SK-N-SH (cell line): ENCODE measurements around the gene PRUNE1. TPM values are rescaled to one million over a fixed set of nuclear protein-coding genes. Genes with fewer than 3 reads are reported as not detected.

ENCODE experiments used
- CTCF ChIA-PET: fragments of 300-600, 350-600 bp; formaldehyde crosslinking; extraction: SDS; loops from one replicate; lab custom pipeline; 2021; lab: Yijun Ruan, JAX
- POLR2A ChIA-PET: fragments of 350-600 bp; sonication (Branson Sonifier 250); formaldehyde crosslinking; extraction: SDS; loops from one replicate; lab custom pipeline; 2020; ENCODE audit warnings: antibody characterized with exemption, inconsistent platforms; lab: Yijun Ruan, JAX
- DNase-seq: peaks from one replicate; pipeline ENCODE4 v3.0.0; 2012
- H2AFZ ChIP-seq: fragments of 200-600 bp; sonication (generic); 2 replicates; pipeline ENCODE4 v1.8.1; 2016; ENCODE audit warnings: antibody characterized with exemption, mild to moderate bottlenecking, low read depth
- H3F3A ChIP-seq: fragments of 200-600 bp; sonication (generic); replicated peaks from 2 replicates; pipeline ENCODE3; 2016; ENCODE audit warnings: antibody characterized with exemption, mild to moderate bottlenecking; ENCODE audit not compliant: insufficient read depth
- H3K27ac ChIP-seq, 2 experiments: fragments of 200-500 bp in 1 of 2; fragments of 200-600 bp in 1 of 2; sonication (Bioruptor generic) in 1 of 2; sonication (generic), shearing (Covaris generic) in 1 of 2; 2 replicates each; pipeline versions ENCODE4 v1.5.1 to v1.6.1; 2014 to 2016; ENCODE audit warnings: low read depth in 2 of 2, inconsistent platforms in 1 of 2, low read length in 1 of 2, mild to moderate bottlenecking in 1 of 2, mixed read lengths in 1 of 2
- H3K27me3 ChIP-seq: fragments of 200-600 bp; sonication (generic), shearing (Covaris generic); 2 replicates; pipeline ENCODE4 v1.6.1; 2016; ENCODE audit warnings: mixed run types; ENCODE audit not compliant: insufficient read depth
- H3K36me3 ChIP-seq, 2 experiments: fragments of 200-500 bp in 1 of 2; fragments of 200-600 bp in 1 of 2; sonication (Bioruptor generic) in 1 of 2; sonication (generic) in 1 of 2; replicated peaks in 1 of 2; 2 replicates each; pipeline versions ENCODE3 to v1.5.1; 2014 to 2016; ENCODE audit warnings: low read length in 1 of 2, mild to moderate bottlenecking in 1 of 2; ENCODE audit not compliant: insufficient read depth in 2 of 2, control insufficient read depth in 1 of 2
- H3K4me1 ChIP-seq, 2 experiments: fragments of 200-500 bp in 1 of 2; fragments of 200-600 bp in 1 of 2; sonication (Bioruptor generic) in 1 of 2; sonication (generic), shearing (Covaris generic) in 1 of 2; 2 replicates each; pipeline versions ENCODE4 v1.5.1 to v1.6.1; 2014 to 2016; ENCODE audit warnings: low read depth in 1 of 2, low read length in 1 of 2, mixed run types in 1 of 2; ENCODE audit not compliant: insufficient read depth in 2 of 2, control insufficient read depth in 1 of 2
- H3K4me2 ChIP-seq: fragments of 200-600 bp; sonication (generic), shearing (Covaris generic); 2 replicates; pipeline ENCODE4 v1.6.1; 2017; ENCODE audit warnings: mixed run types
- H3K4me3 ChIP-seq, 2 experiments: fragments of 200-500 bp in 1 of 2; fragments of 200-600 bp in 1 of 2; sonication (Bioruptor generic) in 1 of 2; sonication (generic), shearing (Covaris generic) in 1 of 2; 2 replicates each; pipeline versions ENCODE4 v1.5.1 to v1.8.1; 2014 to 2016; ENCODE audit warnings: low read depth in 2 of 2, inconsistent platforms in 1 of 2, low read length in 1 of 2, mild to moderate bottlenecking in 1 of 2, mixed read lengths in 1 of 2, moderate library complexity in 1 of 2
- H3K79me2 ChIP-seq: fragments of 200-600 bp; sonication (generic); 2 replicates; pipeline ENCODE4 v1.8.1; 2017; ENCODE audit warnings: mild to moderate bottlenecking; ENCODE audit not compliant: insufficient read depth
- H3K9ac ChIP-seq: fragments of 200-600 bp; sonication (generic); 2 replicates; pipeline ENCODE4 v1.6.1; 2017; ENCODE audit warnings: mixed run types
- H3K9me2 ChIP-seq: fragments of 200-600 bp; sonication (generic); 2 replicates; pipeline ENCODE4 v1.6.1; 2017; ENCODE audit warnings: mixed run types
- H3K9me3 ChIP-seq: fragments of 200-600 bp; sonication (generic); 2 replicates; pipeline ENCODE4 v1.6.1; 2017; ENCODE audit warnings: mixed run types, mild to moderate bottlenecking, moderate library complexity
- H4K20me1 ChIP-seq: fragments of 200-600 bp; sonication (generic); 2 replicates; pipeline ENCODE4 v1.6.1; 2017; ENCODE audit warnings: mild to moderate bottlenecking, mixed run types; ENCODE audit not compliant: insufficient read depth
- CTCF ChIP-seq: fragments of 200-600 bp; sonication (generic); IDR thresholded peaks from 2 replicates; pipeline ENCODE4 v1.6.1; 2017; ENCODE audit warnings: antibody characterized with exemption, mild to moderate bottlenecking, moderate library complexity
- EZH2phosphoT487 ChIP-seq: fragments of 200-600 bp; sonication (generic); IDR thresholded peaks from 2 replicates; pipeline ENCODE4 v1.6.1; 2017; ENCODE audit warnings: low read depth, mixed run types, mild to moderate bottlenecking, antibody characterized with exemption, moderate library complexity, borderline replicate concordance
- FOXM1 ChIP-seq: IDR thresholded peaks from 2 replicates; pipeline ENCODE4 v1.4.0; 2012; ENCODE audit warnings: low read depth, mild to moderate bottlenecking
- GABPA ChIP-seq: IDR thresholded peaks from 2 replicates; pipeline ENCODE4 v1.4.0; 2012; ENCODE audit warnings: low read depth, mild to moderate bottlenecking
- RXRA ChIP-seq: IDR thresholded peaks from 2 replicates; pipeline ENCODE4 v1.4.0; 2012; ENCODE audit warnings: low read depth, mild to moderate bottlenecking, borderline replicate concordance
- SIN3A ChIP-seq: IDR thresholded peaks from 2 replicates; pipeline ENCODE4 v1.6.1; 2012; ENCODE audit warnings: low read depth, mild to moderate bottlenecking, low read length, moderate library complexity, borderline replicate concordance
- SMC3 ChIP-seq: IDR thresholded peaks from 2 replicates; pipeline ENCODE4 v1.6.1; 2012; ENCODE audit warnings: low read depth, low read length, improper control_type of control experiment
- USF2 ChIP-seq: fragments of 150-350 bp; IDR thresholded peaks from 2 replicates; pipeline ENCODE4 v1.6.1; 2017; ENCODE audit warnings: antibody characterized with exemption, low read length, low read depth, borderline replicate concordance
- WGBS: methylation state at CpG from one replicate; pipeline ENCODE4 v1.1.6; 2017; ENCODE audit warnings: low lambda C conversion rate; 5-methylcytosine and 5-hydroxymethylcytosine counted together
- polyA plus RNA-seq, 3 experiments: library from polyadenylated mRNA; depleted of rRNA; stranded (reverse); fragments of >200 nt; gene quantifications; 2 replicates each; pipeline ENCODE4 v1.2.3, GENCODE V29; 2012
- TF ChIP-seq, protein P1 (sequence below): fragments of 150-350 bp; IDR thresholded peaks from 2 replicates; pipeline ENCODE4 v1.6.1; 2016; ENCODE audit warnings: mild to moderate bottlenecking, low read depth, low read length
- TF ChIP-seq, protein P2 (sequence below): IDR thresholded peaks from 2 replicates; pipeline ENCODE4; 2012
- TF ChIP-seq, protein P3 (sequence below): IDR thresholded peaks from 2 replicates; pipeline ENCODE4 v1.4.0; 2012; ENCODE audit warnings: low read depth, borderline replicate concordance

PRUNE1 gene
- polyA plus RNA-seq, 1 of the 3 experiments (the other 2 are of a cell fraction) = 7.3 TPM

DNA sequence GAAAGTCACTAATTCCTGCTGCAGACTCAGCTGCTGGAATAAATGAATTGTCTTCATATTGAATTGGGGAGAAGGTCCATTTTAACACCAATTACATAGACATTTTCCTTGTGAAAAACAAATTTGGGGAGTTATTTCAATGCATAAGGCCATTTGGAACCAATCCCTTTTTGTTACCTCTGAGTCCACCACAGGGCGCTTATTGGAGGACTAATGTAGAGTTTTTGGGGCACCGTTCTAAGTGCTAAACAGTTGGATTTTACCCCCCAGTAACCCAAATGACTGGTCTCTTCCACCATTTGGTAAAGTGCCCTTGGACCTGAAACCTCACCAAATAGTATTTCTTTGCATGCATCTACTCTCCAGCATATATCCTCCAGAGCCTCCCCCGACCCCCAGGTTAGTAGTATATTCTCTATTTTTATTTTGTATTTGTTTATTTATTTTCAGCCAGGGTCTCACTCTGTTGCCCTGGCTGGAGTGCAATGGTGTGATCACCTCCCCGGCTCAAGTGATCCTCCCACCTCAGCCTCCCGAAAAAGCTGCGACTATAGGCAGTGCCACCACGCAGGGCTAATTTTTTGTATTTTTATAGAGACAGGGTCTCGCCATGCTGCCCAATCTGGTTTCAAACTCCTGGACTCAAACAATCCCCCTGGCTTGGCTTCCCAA lies 1.6 kb downstream of the PRUNE1 start:
- Histone ChIP-seq H3K4me3 (peak overlapping the region; percentile 77 to 80; a peak in 2 of 4 replicates), H2AFZ (no peak overlapping the region), H3K9ac (no peak overlapping the region), H3K27me3 (no peaks in the 10 kb centered on the region), H3K4me2 (peak overlapping the region; percentile 91), H3K9me2 (no peaks in the 10 kb centered on the region), H3F3A (peaks cover 15% of the 10 kb centered on the region), H3K79me2 (peaks cover 24% of the 10 kb centered on the region; the same call in 1 of the 2 replicates), H3K4me1 (peaks cover 6 to 27% of the 10 kb centered on the region in 2 experiments; a peak in 2 of 4 replicates), H3K9me3 (no peaks in the 10 kb centered on the region), H3K36me3 (peaks cover 0 to 3% of the 10 kb centered on the region in 2 experiments), H4K20me1 (no peaks in the 10 kb centered on the region), H3K27ac (no peak overlapping the region)
- 95% methylated on average over 8 of the region's 8 CpGs for WGBS
- POLR2A ChIA-PET = no interaction called here
- TF ChIP-seq, protein P1, sequence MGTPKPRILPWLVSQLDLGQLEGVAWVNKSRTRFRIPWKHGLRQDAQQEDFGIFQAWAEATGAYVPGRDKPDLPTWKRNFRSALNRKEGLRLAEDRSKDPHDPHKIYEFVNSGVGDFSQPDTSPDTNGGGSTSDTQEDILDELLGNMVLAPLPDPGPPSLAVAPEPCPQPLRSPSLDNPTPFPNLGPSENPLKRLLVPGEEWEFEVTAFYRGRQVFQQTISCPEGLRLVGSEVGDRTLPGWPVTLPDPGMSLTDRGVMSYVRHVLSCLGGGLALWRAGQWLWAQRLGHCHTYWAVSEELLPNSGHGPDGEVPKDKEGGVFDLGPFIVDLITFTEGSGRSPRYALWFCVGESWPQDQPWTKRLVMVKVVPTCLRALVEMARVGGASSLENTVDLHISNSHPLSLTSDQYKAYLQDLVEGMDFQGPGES = no peak
- no peak for TF ChIP-seq GABPA
- TF ChIP-seq USF2 = no peak
- no peak for TF ChIP-seq SIN3A
- TF ChIP-seq, protein P2, sequence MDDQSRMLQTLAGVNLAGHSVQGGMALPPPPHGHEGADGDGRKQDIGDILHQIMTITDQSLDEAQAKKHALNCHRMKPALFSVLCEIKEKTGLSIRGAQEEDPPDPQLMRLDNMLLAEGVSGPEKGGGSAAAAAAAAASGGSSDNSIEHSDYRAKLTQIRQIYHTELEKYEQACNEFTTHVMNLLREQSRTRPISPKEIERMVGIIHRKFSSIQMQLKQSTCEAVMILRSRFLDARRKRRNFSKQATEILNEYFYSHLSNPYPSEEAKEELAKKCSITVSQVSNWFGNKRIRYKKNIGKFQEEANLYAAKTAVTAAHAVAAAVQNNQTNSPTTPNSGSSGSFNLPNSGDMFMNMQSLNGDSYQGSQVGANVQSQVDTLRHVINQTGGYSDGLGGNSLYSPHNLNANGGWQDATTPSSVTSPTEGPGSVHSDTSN = no peak
- TF ChIP-seq EZH2phosphoT487 = no peak
- TF ChIP-seq RXRA = no peak
- CTCF ChIA-PET = interaction anchor here (0.6 kb wide), 1 partner anchor 26 kb away, joined by 3 read pairs; no protein-coding TSS in a partner anchor
- no peak for DNase-seq

GRCh38 chr1:151010346-151010726 lies 2.1 kb downstream of the PRUNE1 start:
- Histone ChIP-seq H3K9me3 (no peaks in the 10 kb centered on the region), H3K9me2 (no peaks in the 10 kb centered on the region), H3K4me1 (peaks cover 6 to 27% of the 10 kb centered on the region in 2 experiments; a peak in 2 of 4 replicates), H3K4me3 (no peak overlapping the region), H2AFZ (no peak overlapping the region), H3K36me3 (peaks cover 0 to 3% of the 10 kb centered on the region in 2 experiments), H4K20me1 (no peaks in the 10 kb centered on the region), H3K27me3 (no peaks in the 10 kb centered on the region), H3K27ac (no peak overlapping the region), H3K4me2 (no peak overlapping the region), H3K9ac (no peak overlapping the region), H3K79me2 (peaks cover 21% of the 10 kb centered on the region; the same call in 1 of the 2 replicates), H3F3A (peaks cover 15% of the 10 kb centered on the region)
- TF ChIP-seq SMC3 = no peak
- no peak for TF ChIP-seq CTCF
- TF ChIP-seq, protein P3, sequence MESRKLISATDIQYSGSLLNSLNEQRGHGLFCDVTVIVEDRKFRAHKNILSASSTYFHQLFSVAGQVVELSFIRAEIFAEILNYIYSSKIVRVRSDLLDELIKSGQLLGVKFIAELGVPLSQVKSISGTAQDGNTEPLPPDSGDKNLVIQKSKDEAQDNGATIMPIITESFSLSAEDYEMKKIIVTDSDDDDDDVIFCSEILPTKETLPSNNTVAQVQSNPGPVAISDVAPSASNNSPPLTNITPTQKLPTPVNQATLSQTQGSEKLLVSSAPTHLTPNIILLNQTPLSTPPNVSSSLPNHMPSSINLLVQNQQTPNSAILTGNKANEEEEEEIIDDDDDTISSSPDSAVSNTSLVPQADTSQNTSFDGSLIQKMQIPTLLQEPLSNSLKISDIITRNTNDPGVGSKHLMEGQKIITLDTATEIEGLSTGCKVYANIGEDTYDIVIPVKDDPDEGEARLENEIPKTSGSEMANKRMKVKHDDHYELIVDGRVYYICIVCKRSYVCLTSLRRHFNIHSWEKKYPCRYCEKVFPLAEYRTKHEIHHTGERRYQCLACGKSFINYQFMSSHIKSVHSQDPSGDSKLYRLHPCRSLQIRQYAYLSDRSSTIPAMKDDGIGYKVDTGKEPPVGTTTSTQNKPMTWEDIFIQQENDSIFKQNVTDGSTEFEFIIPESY = no peak
- no peak for TF ChIP-seq USF2
- TF ChIP-seq, protein P2 = no peak
- no peak for TF ChIP-seq RXRA
- TF ChIP-seq SIN3A = no peak
- TF ChIP-seq FOXM1 = no peak
- 86% methylated on average over 3 of the region's 3 CpGs for WGBS
- ChIA-PET POLR2A (no interaction called here), CTCF (interaction anchor here (1.0 to 2.7 kb wide), 2 partner anchors 14 to 31 kb away, joined by 3 to 13 read pairs; no protein-coding TSS in a partner anchor)
- DNase-seq = no peak
